ENCODE results near the gene PARD3B.

Gene PARD3B

GRCh38 chr2:204662956-204663355 is 117.7 kb downstream of the PARD3B start:
- no peak for FAIRE-seq

- FAIRE-seq: no peak
Measured at GRCh38 chr2:204663816-204664425, 118.6 kb downstream of the PARD3B start.

- FAIRE-seq: no peak
Measured at GRCh38 chr2:204664708-204665121, 119.4 kb downstream of the PARD3B start.

- no peak for FAIRE-seq
Measured at GRCh38 chr2:204665207-204665606, 119.9 kb downstream of the PARD3B start.

- no peak for FAIRE-seq
Measured at GRCh38 chr2:204665771-204666170, 120.5 kb downstream of the PARD3B start.

GRCh38 chr2:204667990-204668389 is 122.7 kb downstream of the PARD3B start:
- no peak for FAIRE-seq

- no peak for FAIRE-seq
Measured at GRCh38 chr2:204669382-204669781, 124.1 kb downstream of the PARD3B start.

GRCh38 chr2:204670124-204670523 is 124.8 kb downstream of the PARD3B start:
- no peak for FAIRE-seq

- FAIRE-seq: no peak
Measured at GRCh38 chr2:204670756-204671155, 125.5 kb downstream of the PARD3B start.

- no peak for FAIRE-seq
Measured at GRCh38 chr2:204672772-204673171, 127.5 kb downstream of the PARD3B start.

- no peak for FAIRE-seq
Measured at GRCh38 chr2:204673877-204674276, 128.6 kb downstream of the PARD3B start.

- no peak for FAIRE-seq
Measured at GRCh38 chr2:204678031-204678430, 132.8 kb downstream of the PARD3B start.

- no peak for FAIRE-seq
Measured at GRCh38 chr2:204680576-204680975, 135.3 kb downstream of the PARD3B start.

GRCh38 chr2:204681412-204681811 is 136.1 kb downstream of the PARD3B start:
- FAIRE-seq: no peak

GRCh38 chr2:204683384-204683783 is 138.1 kb downstream of the PARD3B start:
- FAIRE-seq: no peak

GRCh38 chr2:204686406-204686805 is 141.1 kb downstream of the PARD3B start:
- no peak for FAIRE-seq

- FAIRE-seq: no peak
Measured at GRCh38 chr2:204687776-204688175, 142.5 kb downstream of the PARD3B start.

- FAIRE-seq: no peak
Measured at GRCh38 chr2:204691911-204692510, 146.7 kb downstream of the PARD3B start.

- FAIRE-seq: no peak
Measured at GRCh38 chr2:204692790-204693189, 147.5 kb downstream of the PARD3B start.

GRCh38 chr2:204693262-204693661 is 148.0 kb downstream of the PARD3B start:
- FAIRE-seq: no peak

- no peak for FAIRE-seq
Measured at GRCh38 chr2:204695506-204695905, 150.2 kb downstream of the PARD3B start.

- FAIRE-seq: no peak
Measured at GRCh38 chr2:204696124-204696523, 150.8 kb downstream of the PARD3B start.

GRCh38 chr2:204705243-204705932 is 160.1 kb downstream of the PARD3B start:
- FAIRE-seq: no peak

GRCh38 chr2:204706939-204707338 is 161.7 kb downstream of the PARD3B start:
- FAIRE-seq: no peak

All from G401.6 (cell line).